ENCODE measurements around the gene EIF2S3. TPM values are rescaled to one million over a fixed set of nuclear protein-coding genes. Genes with fewer than 3 reads are reported as not detected.
A peak's percentile ranks its signal among the peaks of the same experiment; 100 is the strongest.

Gene EIF2S3
- total and polyA plus RNA-seq, 2 of the 13 experiments (the other 11 are each of a cell fraction or from before 2014, with no cell fraction given): 61.0 to 183 TPM

DNA sequence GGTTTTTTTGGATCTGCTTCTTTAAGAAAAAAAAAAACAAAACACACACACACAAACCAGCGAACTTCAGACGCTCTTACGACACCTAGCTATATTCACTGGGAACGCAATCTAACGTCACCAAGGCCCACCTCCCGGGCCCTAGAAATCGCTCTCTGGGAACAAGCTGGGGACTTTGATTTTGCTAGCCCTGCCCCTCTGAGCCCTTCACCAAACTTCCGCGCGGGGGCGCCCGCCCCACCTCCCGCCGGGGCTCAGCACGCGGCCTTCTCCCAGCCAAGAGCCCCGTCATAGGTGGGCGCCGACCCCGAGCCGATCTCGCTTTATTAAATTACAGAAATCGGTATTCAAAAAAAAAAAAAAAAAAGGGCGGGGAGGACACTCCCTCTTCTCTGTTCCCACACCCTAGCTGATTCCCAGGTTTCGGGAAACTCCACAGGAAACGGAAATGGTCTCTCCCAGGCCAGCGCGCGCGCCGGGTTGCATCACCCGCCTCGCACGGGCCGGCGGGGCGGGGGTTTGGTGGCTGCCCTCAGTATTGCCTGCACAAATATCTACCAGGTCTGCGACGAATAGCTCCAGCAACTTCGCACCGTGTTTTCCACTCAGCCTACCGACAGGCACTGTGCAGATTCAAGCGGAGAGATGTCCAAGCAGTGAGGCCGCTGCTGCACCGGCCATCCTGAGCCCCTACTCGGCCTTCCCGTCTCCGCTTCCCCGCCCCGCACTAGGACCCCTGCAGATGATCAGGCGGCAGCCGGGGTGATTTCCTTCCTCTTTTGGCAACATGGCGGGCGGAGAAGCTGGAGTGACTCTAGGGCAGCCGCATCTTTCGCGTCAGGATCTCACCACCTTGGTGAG, at the start of gene EIF2S3 (continued):
- peak; percentile 67; the same call in 1 of the 2 replicates for TF ChIP-seq ARID4A (CRISPR knock-in tag; IDR thresholded peaks at IDR 0.05; ENCODE audit: borderline replicate concordance)
- peak; percentile 81 for TF ChIP-seq YEATS2 (CRISPR knock-in tag; IDR thresholded peaks at IDR 0.05; ENCODE audit: borderline replicate concordance)
- peak; percentile 58; the same call in 1 of the 2 replicates for TF ChIP-seq ZNF143 (CRISPR knock-in tag; IDR thresholded peaks at IDR 0.05)
- TF ChIP-seq RBM22 (optimal IDR thresholded peaks at IDR 0.05; ENCODE audit: low read length): no peak
- 0 out of 2 replicates have a peak, but pooled peaks have one; percentile 24 for TF ChIP-seq ZNF503 (CRISPR knock-in tag; IDR thresholded peaks at IDR 0.05)
- peak; percentile 70; the same call in 1 of the 2 replicates for TF ChIP-seq KDM5A (IDR thresholded peaks at IDR 0.05; ENCODE audit: borderline replicate concordance, low read length)
- TF ChIP-seq POLR2G (IDR thresholded peaks at IDR 0.05; ENCODE audit: low read depth, low read length): peak; percentile 79
- no peak for TF ChIP-seq ZFP36L1 (CRISPR knock-in tag; IDR thresholded peaks at IDR 0.05)
- TF ChIP-seq, protein P1, sequence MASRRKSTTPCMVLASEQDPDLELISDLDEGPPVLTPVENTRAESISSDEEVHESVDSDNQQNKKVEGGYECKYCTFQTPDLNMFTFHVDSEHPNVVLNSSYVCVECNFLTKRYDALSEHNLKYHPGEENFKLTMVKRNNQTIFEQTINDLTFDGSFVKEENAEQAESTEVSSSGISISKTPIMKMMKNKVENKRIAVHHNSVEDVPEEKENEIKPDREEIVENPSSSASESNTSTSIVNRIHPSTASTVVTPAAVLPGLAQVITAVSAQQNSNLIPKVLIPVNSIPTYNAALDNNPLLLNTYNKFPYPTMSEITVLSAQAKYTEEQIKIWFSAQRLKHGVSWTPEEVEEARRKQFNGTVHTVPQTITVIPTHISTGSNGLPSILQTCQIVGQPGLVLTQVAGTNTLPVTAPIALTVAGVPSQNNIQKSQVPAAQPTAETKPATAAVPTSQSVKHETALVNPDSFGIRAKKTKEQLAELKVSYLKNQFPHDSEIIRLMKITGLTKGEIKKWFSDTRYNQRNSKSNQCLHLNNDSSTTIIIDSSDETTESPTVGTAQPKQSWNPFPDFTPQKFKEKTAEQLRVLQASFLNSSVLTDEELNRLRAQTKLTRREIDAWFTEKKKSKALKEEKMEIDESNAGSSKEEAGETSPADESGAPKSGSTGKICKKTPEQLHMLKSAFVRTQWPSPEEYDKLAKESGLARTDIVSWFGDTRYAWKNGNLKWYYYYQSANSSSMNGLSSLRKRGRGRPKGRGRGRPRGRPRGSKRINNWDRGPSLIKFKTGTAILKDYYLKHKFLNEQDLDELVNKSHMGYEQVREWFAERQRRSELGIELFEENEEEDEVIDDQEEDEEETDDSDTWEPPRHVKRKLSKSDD (CRISPR knock-in tag; IDR thresholded peaks at IDR 0.05; ENCODE audit: low read depth): 0 out of 2 replicates have a peak, but pooled peaks have one; percentile 25
- peak; percentile 18; the same call in 1 of the 2 replicates for TF ChIP-seq NR2F2 (IDR thresholded peaks at IDR 0.05; ENCODE audit: borderline replicate concordance, low read depth)
- peak; percentile 73 for TF ChIP-seq ATF1 (CRISPR knock-in tag; IDR thresholded peaks at IDR 0.05)
- peak; percentile 94 for TF ChIP-seq ZFP91 (CRISPR knock-in tag; IDR thresholded peaks at IDR 0.05; ENCODE audit: borderline replicate concordance)
- TF ChIP-seq POLR2A (IDR thresholded peaks at IDR 0.05; ENCODE audit: insufficient read depth in 1 of 2, low read depth in 2 of 2, low read length in 2 of 2): peak in 1 of 2 experiments; percentile 77
- no peak for TF ChIP-seq ZNF891 (CRISPR knock-in tag; IDR thresholded peaks at IDR 0.05)
- TF ChIP-seq, protein P2, sequence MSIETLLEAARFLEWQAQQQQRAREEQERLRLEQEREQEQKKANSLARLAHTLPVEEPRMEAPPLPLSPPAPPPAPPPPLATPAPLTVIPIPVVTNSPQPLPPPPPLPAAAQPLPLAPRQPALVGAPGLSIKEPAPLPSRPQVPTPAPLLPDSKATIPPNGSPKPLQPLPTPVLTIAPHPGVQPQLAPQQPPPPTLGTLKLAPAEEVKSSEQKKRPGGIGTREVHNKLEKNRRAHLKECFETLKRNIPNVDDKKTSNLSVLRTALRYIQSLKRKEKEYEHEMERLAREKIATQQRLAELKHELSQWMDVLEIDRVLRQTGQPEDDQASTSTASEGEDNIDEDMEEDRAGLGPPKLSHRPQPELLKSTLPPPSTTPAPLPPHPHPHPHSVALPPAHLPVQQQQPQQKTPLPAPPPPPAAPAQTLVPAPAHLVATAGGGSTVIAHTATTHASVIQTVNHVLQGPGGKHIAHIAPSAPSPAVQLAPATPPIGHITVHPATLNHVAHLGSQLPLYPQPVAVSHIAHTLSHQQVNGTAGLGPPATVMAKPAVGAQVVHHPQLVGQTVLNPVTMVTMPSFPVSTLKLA (IDR thresholded peaks at IDR 0.05): 0 out of 2 replicates have a peak, but pooled peaks have one; percentile 7
